Endothelial cell of umbilical vein (primary cell): ENCODE results near the gene NXPE2. TPM values are rescaled to one million over a fixed set of nuclear protein-coding genes. Genes with fewer than 3 reads are reported as not detected.

ENCODE experiments used
- BruUV-seq: library from RNA; stranded (reverse); fragments of 400-500 nt; replicated peaks from 2 replicates; lab custom pipeline; 2021; lab: Mats Ljungman, UMichigan
- CTCF ChIA-PET: fragments of 300-600, 350-600 bp; sonication (Branson Sonifier 250); formaldehyde crosslinking; loops from one replicate; lab custom pipeline; 2021; ENCODE audit warnings: antibody characterized with exemption, inconsistent platforms; lab: Charles Lee
- POLR2A ChIA-PET: fragments of 300-600, 350-600 bp; sonication (Branson Sonifier 250); formaldehyde crosslinking; loops from one replicate; lab custom pipeline; 2021; ENCODE audit warnings: antibody characterized with exemption, inconsistent platforms; lab: Charles Lee
- DNase-seq: peaks from one replicate; pipeline ENCODE4 v3.0.0-alpha.2; 2011; ENCODE audit warnings: low read depth, low spot score
- FAIRE-seq: peaks from 2 replicates; lab custom pipeline; 2011; peaks lifted over from hg19 to GRCh38; lab: Jason Lieb, UNC
- H2AFZ ChIP-seq: 2 replicates; pipeline ENCODE4 v1.6.0; 2012; ENCODE audit warnings: low read depth, low read length, control low read depth, inconsistent platforms
- H3K27ac ChIP-seq: 2 replicates; pipeline ENCODE4 v1.5.1; 2011; ENCODE audit warnings: low read depth, mild to moderate bottlenecking, control low read depth, low read length, moderate library complexity; ENCODE audit not compliant: insufficient read depth
- H3K27me3 ChIP-seq, 2 experiments: 2 replicates each; pipeline versions ENCODE4 v1.6.0 to v1.6.1; 2011; ENCODE audit warnings: low read length in 2 of 2, mixed read lengths in 1 of 2; ENCODE audit not compliant: control insufficient read depth in 2 of 2, insufficient read depth in 2 of 2
- H3K36me3 ChIP-seq, 2 experiments: 2 replicates in 1 of 2; 3 replicates in 1 of 2; pipeline ENCODE4 v1.5.1; 2011; ENCODE audit warnings: low read length in 2 of 2, mild to moderate bottlenecking in 1 of 2, moderate library complexity in 1 of 2; ENCODE audit not compliant: control insufficient read depth in 2 of 2, insufficient read depth in 2 of 2; ENCODE audit errors: extremely low read depth in 1 of 2
- H3K4me1 ChIP-seq: 3 replicates; pipeline ENCODE4 v1.5.1; 2011; ENCODE audit warnings: mild to moderate bottlenecking, low read length; ENCODE audit not compliant: control insufficient read depth, insufficient read depth; ENCODE audit errors: extremely low read depth
- H3K4me2 ChIP-seq: 2 replicates; pipeline ENCODE4 v1.6.1; 2011; ENCODE audit warnings: low read length, control low read depth, mixed read lengths; ENCODE audit not compliant: insufficient read depth
- H3K4me3 ChIP-seq, 3 experiments: fragments of 200-600 bp in 1 of 3; sonication (generic), shearing (Covaris generic) in 1 of 3; replicated peaks in 1 of 3; 2 replicates each; pipeline ENCODE4 v1.5.1; 2011 to 2016; ENCODE audit warnings: control low read depth in 3 of 3, low read length in 3 of 3, mild to moderate bottlenecking in 2 of 3, inconsistent platforms in 1 of 3, low read depth in 1 of 3, moderate library complexity in 1 of 3; ENCODE audit not compliant: insufficient read depth in 1 of 3
- H3K79me2 ChIP-seq: 2 replicates; pipeline ENCODE4 v1.6.0; 2012; ENCODE audit warnings: low read length, inconsistent platforms; ENCODE audit not compliant: control insufficient read depth, insufficient read depth
- H3K9ac ChIP-seq: replicated peaks from 2 replicates; pipeline ENCODE3; 2011; ENCODE audit warnings: low read length, control low read depth; ENCODE audit not compliant: insufficient read depth; ENCODE audit errors: extremely low read depth
- H3K9me1 ChIP-seq: replicated peaks from 3 replicates; pipeline ENCODE4 v1.6.0; 2011; ENCODE audit warnings: mild to moderate bottlenecking, low read length; ENCODE audit not compliant: control insufficient read depth, insufficient read depth; ENCODE audit errors: extremely low read depth
- H3K9me3 ChIP-seq: replicated peaks from 2 replicates; pipeline ENCODE4 v1.5.1; 2012; ENCODE audit warnings: low read length, inconsistent platforms; ENCODE audit not compliant: control insufficient read depth, insufficient read depth
- H4K20me1 ChIP-seq: replicated peaks from 2 replicates; pipeline ENCODE3; 2011; ENCODE audit warnings: mild to moderate bottlenecking, low read length; ENCODE audit not compliant: control insufficient read depth, insufficient read depth; ENCODE audit errors: extremely low read depth
- EZH2 ChIP-seq: IDR thresholded peaks from 2 replicates; pipeline ENCODE4 v1.6.1; 2012; ENCODE audit warnings: borderline replicate concordance, low read depth, mild to moderate bottlenecking, moderate library complexity, low read length, inconsistent platforms; ENCODE audit not compliant: severe bottlenecking
- GATA2 ChIP-seq: IDR thresholded peaks from 2 replicates; pipeline ENCODE4 v1.7.0; 2011; ENCODE audit warnings: low read depth, mild to moderate bottlenecking, moderate library complexity, mixed read lengths, low read length; ENCODE audit not compliant: insufficient read length, insufficient read depth
- JUN ChIP-seq: IDR thresholded peaks from 2 replicates; pipeline ENCODE4 v1.6.1; 2011; ENCODE audit warnings: borderline replicate concordance, low read depth; ENCODE audit not compliant: insufficient read length, insufficient read depth
- MYC ChIP-seq: IDR thresholded peaks from one replicate; pipeline ENCODE4 v1.6.1; 2011; ENCODE audit warnings: mild to moderate bottlenecking, low read depth, low read length
- POLR2A ChIP-seq: IDR thresholded peaks from 2 replicates; pipeline ENCODE4 v1.6.1; 2012; ENCODE audit warnings: low read depth, mild to moderate bottlenecking, control low read depth, low read length
- POLR2AphosphoS5 ChIP-seq: IDR thresholded peaks from 2 replicates; pipeline ENCODE4 v1.6.1; 2012; ENCODE audit warnings: low read depth, mild to moderate bottlenecking, control low read depth, low read length, moderate library complexity; ENCODE audit not compliant: insufficient read depth
- dilution Hi-C: fragments of 300-500 bp; cut with MboI; formaldehyde crosslinking; loops from one replicate; pipeline ENCODE4 v1.15.0; 2019; ENCODE audit warnings: low sequenced_read_pairs; ENCODE audit not compliant: extremely low pct_ligation_motif_present
- intact Hi-C: fragments of 100-400 bp; cut with micrococcal nuclease; formaldehyde crosslinking; loops from one replicate; pipeline ENCODE4 v1.10.0; 2022
- polyA plus RNA-seq, 4 experiments: library from polyadenylated mRNA; depleted of rRNA in 3 of 4; stranded (reverse) in 3 of 4; unstranded in 1 of 4; fragments of >200 nt; gene quantifications; 2 replicates each; pipeline versions ENCODE4 v1.2.1 to v1.2.3, GENCODE V29; 2011 to 2012; ENCODE audit warnings: missing spikeins in 1 of 4
- total RNA-seq: library from RNA; stranded (reverse); gene quantifications from 2 replicates; pipeline ENCODE4 v1.2.3, GENCODE V29; 2021
- TF ChIP-seq, protein P1 (sequence below), 2 donors: IDR thresholded peaks; 1 replicate in 1 of 2; 2 replicates in 1 of 2; pipeline ENCODE4 v1.5.1; 2011; ENCODE audit warnings: low read length in 2 of 2, mild to moderate bottlenecking in 2 of 2, moderate library complexity in 2 of 2, control low read depth in 1 of 2, inconsistent platforms in 1 of 2, low read depth in 1 of 2; ENCODE audit not compliant: insufficient read depth in 1 of 2; ENCODE audit errors: extremely low read depth in 1 of 2
- TF ChIP-seq, protein P2 (sequence below): IDR thresholded peaks from 2 replicates; pipeline ENCODE4 v1.6.1; 2011; ENCODE audit not compliant: insufficient read depth, insufficient read length

The NXPE2 gene
- total and polyA plus RNA-seq, 2 donors (not counting 3 experiments of a cell fraction or from before 2014, with no cell fraction given): not detected

DNA sequence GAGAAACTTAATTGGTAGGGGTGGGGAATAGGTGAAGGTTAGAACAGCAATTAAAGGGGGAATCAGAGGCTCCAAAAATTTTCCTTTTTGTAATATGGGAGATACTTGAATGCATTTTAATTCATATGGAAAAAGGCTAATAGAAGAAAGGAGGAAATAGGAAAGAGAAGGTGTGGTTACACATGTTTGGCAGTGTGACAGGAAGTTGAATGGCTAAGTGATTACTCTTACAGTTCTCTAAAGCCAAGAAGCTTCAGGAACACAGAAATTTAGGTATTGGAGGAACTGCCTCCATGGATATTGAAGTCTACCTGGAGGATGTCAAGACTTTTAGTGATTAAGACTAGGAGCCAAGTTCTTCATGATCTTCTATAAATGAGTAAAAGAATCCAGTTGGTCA, 6.3 kb downstream of the NXPE2 start:
- Histone ChIP-seq H4K20me1 (no peaks in the 10 kb centered on the region), H2AFZ (no peak overlapping the region), H3K9me3 (no peaks in the 10 kb centered on the region), H3K9ac (no peak overlapping the region), H3K4me3 (no peak overlapping the region), H3K27ac (no peak overlapping the region), H3K36me3 (no peaks in the 10 kb centered on the region), H3K79me2 (no peaks in the 10 kb centered on the region), H3K4me2 (no peak overlapping the region), H3K9me1 (no peaks in the 10 kb centered on the region), H3K4me1 (no peaks in the 10 kb centered on the region), H3K27me3 (no peaks in the 10 kb centered on the region)
- ChIA-PET POLR2A (no interaction called here), CTCF (no interaction called here)
- dilution Hi-C loops (no loop called here), intact Hi-C loops (no loop called here)
- DNase-seq (no peak), FAIRE-seq (no peak)
- TF ChIP-seq POLR2A (no peak), POLR2AphosphoS5 (no peak), MYC (no peak), JUN (no peak), GATA2 (no peak), EZH2 (no peak)
- TF ChIP-seq, protein P1, sequence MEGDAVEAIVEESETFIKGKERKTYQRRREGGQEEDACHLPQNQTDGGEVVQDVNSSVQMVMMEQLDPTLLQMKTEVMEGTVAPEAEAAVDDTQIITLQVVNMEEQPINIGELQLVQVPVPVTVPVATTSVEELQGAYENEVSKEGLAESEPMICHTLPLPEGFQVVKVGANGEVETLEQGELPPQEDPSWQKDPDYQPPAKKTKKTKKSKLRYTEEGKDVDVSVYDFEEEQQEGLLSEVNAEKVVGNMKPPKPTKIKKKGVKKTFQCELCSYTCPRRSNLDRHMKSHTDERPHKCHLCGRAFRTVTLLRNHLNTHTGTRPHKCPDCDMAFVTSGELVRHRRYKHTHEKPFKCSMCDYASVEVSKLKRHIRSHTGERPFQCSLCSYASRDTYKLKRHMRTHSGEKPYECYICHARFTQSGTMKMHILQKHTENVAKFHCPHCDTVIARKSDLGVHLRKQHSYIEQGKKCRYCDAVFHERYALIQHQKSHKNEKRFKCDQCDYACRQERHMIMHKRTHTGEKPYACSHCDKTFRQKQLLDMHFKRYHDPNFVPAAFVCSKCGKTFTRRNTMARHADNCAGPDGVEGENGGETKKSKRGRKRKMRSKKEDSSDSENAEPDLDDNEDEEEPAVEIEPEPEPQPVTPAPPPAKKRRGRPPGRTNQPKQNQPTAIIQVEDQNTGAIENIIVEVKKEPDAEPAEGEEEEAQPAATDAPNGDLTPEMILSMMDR (IDR thresholded peaks at IDR 0.05; ENCODE audit: extremely low read depth in 1 of 2, insufficient read depth in 1 of 2, low read depth in 1 of 2, low read length in 2 of 2): no peak
- TF ChIP-seq, protein P2, sequence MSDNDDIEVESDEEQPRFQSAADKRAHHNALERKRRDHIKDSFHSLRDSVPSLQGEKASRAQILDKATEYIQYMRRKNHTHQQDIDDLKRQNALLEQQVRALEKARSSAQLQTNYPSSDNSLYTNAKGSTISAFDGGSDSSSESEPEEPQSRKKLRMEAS: no peak
- no TSS peak for BruUV-seq
